K562 (cell line): ENCODE data around the gene SLC4A1. TPM values are rescaled to one million over a fixed set of nuclear protein-coding genes. Genes with fewer than 3 reads are reported as not detected.

ENCODE experiments used
- JUND ChIP-seq, 2 experiments: IDR thresholded peaks; 2 replicates in 1 of 2; 3 replicates in 1 of 2; pipeline ENCODE4 v1.6.1; 2011; ENCODE audit warnings: borderline replicate concordance in 2 of 2, low read depth in 2 of 2, low read length in 2 of 2, improper control_type of control experiment in 1 of 2, missing biosample characterization in 1 of 2, missing genetic modification characterization in 1 of 2, missing genetic modification reagents in 1 of 2
- LARP7 ChIP-seq: fragments of 450-650 bp; IDR thresholded peaks from 2 replicates; pipeline ENCODE4 v1.6.1; 2016
- MYNN ChIP-seq, 2 experiments: sonication (generic); formaldehyde crosslinking in 1 of 2; IDR thresholded peaks; 2 replicates each; pipeline versions ENCODE4 v1.5.0 to v1.6.1; 2016 to 2020; ENCODE audit warnings: antibody characterized with exemption in 1 of 2, missing genetic modification reagents in 1 of 2
- SIN3A ChIP-seq, 2 experiments: fragments of 150-350 bp in 1 of 2; IDR thresholded peaks; 2 replicates each; pipeline ENCODE4 v1.6.1; 2011 to 2016; ENCODE audit warnings: borderline replicate concordance in 2 of 2, low read depth in 2 of 2, low read length in 2 of 2, mild to moderate bottlenecking in 2 of 2, moderate library complexity in 2 of 2; ENCODE audit not compliant: control insufficient read depth in 1 of 2
- SOX6 ChIP-seq: fragments of 450-650 bp; IDR thresholded peaks from 2 replicates; pipeline ENCODE4 v1.6.1; 2014; ENCODE audit warnings: mild to moderate bottlenecking
- ZBTB7A ChIP-seq: IDR thresholded peaks from 2 replicates; pipeline ENCODE4 v1.6.1; 2011; ENCODE audit warnings: low read depth, mild to moderate bottlenecking, low read length, moderate library complexity, borderline replicate concordance; ENCODE audit not compliant: control insufficient read depth
- polyA plus RNA-seq, 8 experiments: library from polyadenylated mRNA; depleted of rRNA in 4 of 8; stranded (reverse) in 5 of 8; unstranded in 3 of 8; fragments of >200 nt; fragmentation: Nextera tagmentation in 2 of 8; fragmentation: Illumina TruSeq in 1 of 8; extraction: Ambion mirVana in 2 of 8; extraction: Trizol in 1 of 8; gene quantifications; 2 replicates each; pipeline versions ENCODE4 v1.2.1 to v1.2.3, GENCODE V29; 2011 to 2014; ENCODE audit warnings: inconsistent platforms in 1 of 8, missing spikeins in 1 of 8
- total RNA-seq, 7 experiments: library from RNA; depleted of rRNA in 6 of 7; stranded (reverse); fragments of >200 nt in 6 of 7; fragmentation: Illumina TruSeq in 2 of 7; extraction: Trizol in 2 of 7; gene quantifications; 2 replicates each; pipeline versions ENCODE4 v1.2.1 to v1.2.3, GENCODE V29; 2011 to 2021; ENCODE audit warnings: low replicate concordance in 1 of 7
- TF ChIP-seq, protein P1 (sequence below): fragments of 450-650 bp; formaldehyde crosslinking; IDR thresholded peaks from 2 replicates; pipeline ENCODE4 v1.4.0; 2020; ENCODE audit warnings: mild to moderate bottlenecking
- TF ChIP-seq, protein P2 (sequence below): fragments of 150-350 bp; IDR thresholded peaks from 2 replicates; pipeline ENCODE4 v1.6.1; 2014; ENCODE audit warnings: low read depth, mild to moderate bottlenecking, low read length, borderline replicate concordance
- TF ChIP-seq, protein P3 (sequence below), 2 experiments: IDR thresholded peaks; 2 replicates each; pipeline ENCODE4 v1.6.1; 2012; ENCODE audit warnings: improper control_type of control experiment in 2 of 2, low read depth in 2 of 2, low read length in 2 of 2, borderline replicate concordance in 1 of 2

Gene SLC4A1
- total and polyA plus RNA-seq, 9 of the 15 experiments (the other 6 are each of a cell fraction or from before 2014, with no cell fraction given), result 0.14 to 1.00 (median 0.53) TPM

DNA sequence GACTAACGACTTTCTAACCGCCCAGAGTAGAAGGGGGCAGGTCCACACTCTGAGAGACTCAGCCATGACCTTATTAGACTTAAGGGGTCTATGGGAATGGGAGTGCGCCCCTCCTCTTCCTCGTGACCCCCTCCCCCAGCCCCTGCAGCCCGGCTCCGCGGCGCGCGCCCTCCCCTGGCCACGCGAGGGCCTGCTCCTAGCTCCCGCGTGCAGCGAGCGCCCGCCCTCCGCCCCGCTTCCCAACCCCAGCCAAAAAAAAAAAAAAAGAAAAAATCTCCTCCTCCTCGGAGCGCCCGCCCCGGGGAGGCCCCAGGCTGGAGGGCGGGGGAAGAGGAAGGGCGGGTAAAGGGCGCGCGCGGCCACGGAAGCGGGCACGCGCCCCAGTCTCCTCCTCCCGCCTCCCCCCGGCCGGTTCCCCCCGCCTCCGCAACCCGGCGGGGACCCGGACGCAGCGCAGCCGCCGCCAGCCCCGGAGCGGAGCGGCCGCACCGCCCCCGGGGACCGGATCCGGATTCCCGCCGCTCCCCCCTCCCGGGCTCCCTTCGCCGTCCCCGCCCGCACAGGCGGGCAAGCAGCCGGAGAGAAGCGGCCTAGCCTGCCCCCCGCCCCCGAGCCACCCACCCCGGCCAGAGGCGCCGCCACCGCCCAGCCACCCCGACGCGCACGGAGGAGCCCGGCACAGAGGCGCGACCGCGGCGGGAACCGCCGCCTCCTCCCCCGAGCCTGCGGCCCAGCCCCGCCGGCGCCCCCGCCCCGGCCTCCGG, 49.4 kb downstream of the SLC4A1 start (continued):
- TF ChIP-seq, protein P1, sequence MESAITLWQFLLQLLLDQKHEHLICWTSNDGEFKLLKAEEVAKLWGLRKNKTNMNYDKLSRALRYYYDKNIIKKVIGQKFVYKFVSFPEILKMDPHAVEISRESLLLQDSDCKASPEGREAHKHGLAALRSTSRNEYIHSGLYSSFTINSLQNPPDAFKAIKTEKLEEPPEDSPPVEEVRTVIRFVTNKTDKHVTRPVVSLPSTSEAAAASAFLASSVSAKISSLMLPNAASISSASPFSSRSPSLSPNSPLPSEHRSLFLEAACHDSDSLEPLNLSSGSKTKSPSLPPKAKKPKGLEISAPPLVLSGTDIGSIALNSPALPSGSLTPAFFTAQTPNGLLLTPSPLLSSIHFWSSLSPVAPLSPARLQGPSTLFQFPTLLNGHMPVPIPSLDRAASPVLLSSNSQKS (CRISPR knock-in tag), result no peak
- TF ChIP-seq SIN3A (IDR thresholded peaks at IDR 0.05; ENCODE audit: borderline replicate concordance in 2 of 2, control insufficient read depth in 1 of 2, low read depth in 2 of 2, low read length in 2 of 2) (0 out of 4 replicates have a peak, but pooled peaks of 1 of the 2 experiments have one; percentile 39), MYNN (IDR thresholded peaks at IDR 0.05) (no peak), MYNN (CRISPR knock-in tag; IDR thresholded peaks at IDR 0.05) (no peak), LARP7 (no peak), SOX6 (no peak), JUND (IDR thresholded peaks at IDR 0.05; ENCODE audit: borderline replicate concordance, low read depth, low read length) (peak; percentile 2; the same call in 1 of the 2 replicates), JUND (tag; IDR thresholded peaks at IDR 0.05; ENCODE audit: borderline replicate concordance, low read depth, low read length) (no peak), ZBTB7A (peak; percentile 96)
- TF ChIP-seq, protein P2, sequence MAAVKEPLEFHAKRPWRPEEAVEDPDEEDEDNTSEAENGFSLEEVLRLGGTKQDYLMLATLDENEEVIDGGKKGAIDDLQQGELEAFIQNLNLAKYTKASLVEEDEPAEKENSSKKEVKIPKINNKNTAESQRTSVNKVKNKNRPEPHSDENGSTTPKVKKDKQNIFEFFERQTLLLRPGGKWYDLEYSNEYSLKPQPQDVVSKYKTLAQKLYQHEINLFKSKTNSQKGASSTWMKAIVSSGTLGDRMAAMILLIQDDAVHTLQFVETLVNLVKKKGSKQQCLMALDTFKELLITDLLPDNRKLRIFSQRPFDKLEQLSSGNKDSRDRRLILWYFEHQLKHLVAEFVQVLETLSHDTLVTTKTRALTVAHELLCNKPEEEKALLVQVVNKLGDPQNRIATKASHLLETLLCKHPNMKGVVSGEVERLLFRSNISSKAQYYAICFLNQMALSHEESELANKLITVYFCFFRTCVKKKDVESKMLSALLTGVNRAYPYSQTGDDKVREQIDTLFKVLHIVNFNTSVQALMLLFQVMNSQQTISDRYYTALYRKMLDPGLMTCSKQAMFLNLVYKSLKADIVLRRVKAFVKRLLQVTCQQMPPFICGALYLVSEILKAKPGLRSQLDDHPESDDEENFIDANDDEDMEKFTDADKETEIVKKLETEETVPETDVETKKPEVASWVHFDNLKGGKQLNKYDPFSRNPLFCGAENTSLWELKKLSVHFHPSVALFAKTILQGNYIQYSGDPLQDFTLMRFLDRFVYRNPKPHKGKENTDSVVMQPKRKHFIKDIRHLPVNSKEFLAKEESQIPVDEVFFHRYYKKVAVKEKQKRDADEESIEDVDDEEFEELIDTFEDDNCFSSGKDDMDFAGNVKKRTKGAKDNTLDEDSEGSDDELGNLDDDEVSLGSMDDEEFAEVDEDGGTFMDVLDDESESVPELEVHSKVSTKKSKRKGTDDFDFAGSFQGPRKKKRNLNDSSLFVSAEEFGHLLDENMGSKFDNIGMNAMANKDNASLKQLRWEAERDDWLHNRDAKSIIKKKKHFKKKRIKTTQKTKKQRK, result no peak
- TF ChIP-seq, protein P3, sequence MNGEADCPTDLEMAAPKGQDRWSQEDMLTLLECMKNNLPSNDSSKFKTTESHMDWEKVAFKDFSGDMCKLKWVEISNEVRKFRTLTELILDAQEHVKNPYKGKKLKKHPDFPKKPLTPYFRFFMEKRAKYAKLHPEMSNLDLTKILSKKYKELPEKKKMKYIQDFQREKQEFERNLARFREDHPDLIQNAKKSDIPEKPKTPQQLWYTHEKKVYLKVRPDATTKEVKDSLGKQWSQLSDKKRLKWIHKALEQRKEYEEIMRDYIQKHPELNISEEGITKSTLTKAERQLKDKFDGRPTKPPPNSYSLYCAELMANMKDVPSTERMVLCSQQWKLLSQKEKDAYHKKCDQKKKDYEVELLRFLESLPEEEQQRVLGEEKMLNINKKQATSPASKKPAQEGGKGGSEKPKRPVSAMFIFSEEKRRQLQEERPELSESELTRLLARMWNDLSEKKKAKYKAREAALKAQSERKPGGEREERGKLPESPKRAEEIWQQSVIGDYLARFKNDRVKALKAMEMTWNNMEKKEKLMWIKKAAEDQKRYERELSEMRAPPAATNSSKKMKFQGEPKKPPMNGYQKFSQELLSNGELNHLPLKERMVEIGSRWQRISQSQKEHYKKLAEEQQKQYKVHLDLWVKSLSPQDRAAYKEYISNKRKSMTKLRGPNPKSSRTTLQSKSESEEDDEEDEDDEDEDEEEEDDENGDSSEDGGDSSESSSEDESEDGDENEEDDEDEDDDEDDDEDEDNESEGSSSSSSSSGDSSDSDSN (IDR thresholded peaks at IDR 0.05; ENCODE audit: borderline replicate concordance in 1 of 2, low read depth in 2 of 2, low read length in 2 of 2), result no peak
